ENCODE results near the gene CCDC146. TPM values are rescaled to one million over a fixed set of nuclear protein-coding genes. Genes with fewer than 3 reads are reported as not detected.
"Not testable (repeated sequence)": the region's sequence is repeated elsewhere in the genome, so short reads cannot be mapped to it uniquely, and the experiment has no call there.

The CCDC146 gene, protein sequence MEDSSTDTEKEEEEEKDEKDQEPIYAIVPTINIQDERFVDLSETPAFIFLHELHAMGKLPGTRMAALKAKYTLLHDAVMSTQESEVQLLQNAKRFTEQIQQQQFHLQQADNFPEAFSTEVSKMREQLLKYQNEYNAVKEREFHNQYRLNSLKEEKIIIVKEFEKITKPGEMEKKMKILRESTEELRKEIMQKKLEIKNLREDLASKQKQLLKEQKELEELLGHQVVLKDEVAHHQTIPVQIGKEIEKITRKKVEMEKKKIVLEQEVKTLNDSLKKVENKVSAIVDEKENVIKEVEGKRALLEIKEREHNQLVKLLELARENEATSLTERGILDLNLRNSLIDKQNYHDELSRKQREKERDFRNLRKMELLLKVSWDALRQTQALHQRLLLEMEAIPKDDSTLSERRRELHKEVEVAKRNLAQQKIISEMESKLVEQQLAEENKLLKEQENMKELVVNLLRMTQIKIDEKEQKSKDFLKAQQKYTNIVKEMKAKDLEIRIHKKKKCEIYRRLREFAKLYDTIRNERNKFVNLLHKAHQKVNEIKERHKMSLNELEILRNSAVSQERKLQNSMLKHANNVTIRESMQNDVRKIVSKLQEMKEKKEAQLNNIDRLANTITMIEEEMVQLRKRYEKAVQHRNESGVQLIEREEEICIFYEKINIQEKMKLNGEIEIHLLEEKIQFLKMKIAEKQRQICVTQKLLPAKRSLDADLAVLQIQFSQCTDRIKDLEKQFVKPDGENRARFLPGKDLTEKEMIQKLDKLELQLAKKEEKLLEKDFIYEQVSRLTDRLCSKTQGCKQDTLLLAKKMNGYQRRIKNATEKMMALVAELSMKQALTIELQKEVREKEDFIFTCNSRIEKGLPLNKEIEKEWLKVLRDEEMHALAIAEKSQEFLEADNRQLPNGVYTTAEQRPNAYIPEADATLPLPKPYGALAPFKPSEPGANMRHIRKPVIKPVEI
- polyA plus RNA-seq (2013, experiment 1 of 2; ENCODE audit: insufficient read length) = 2.1 TPM
- polyA plus RNA-seq (2013, experiment 2 of 2; ENCODE audit: insufficient read length) = 2.2 TPM

DNA sequence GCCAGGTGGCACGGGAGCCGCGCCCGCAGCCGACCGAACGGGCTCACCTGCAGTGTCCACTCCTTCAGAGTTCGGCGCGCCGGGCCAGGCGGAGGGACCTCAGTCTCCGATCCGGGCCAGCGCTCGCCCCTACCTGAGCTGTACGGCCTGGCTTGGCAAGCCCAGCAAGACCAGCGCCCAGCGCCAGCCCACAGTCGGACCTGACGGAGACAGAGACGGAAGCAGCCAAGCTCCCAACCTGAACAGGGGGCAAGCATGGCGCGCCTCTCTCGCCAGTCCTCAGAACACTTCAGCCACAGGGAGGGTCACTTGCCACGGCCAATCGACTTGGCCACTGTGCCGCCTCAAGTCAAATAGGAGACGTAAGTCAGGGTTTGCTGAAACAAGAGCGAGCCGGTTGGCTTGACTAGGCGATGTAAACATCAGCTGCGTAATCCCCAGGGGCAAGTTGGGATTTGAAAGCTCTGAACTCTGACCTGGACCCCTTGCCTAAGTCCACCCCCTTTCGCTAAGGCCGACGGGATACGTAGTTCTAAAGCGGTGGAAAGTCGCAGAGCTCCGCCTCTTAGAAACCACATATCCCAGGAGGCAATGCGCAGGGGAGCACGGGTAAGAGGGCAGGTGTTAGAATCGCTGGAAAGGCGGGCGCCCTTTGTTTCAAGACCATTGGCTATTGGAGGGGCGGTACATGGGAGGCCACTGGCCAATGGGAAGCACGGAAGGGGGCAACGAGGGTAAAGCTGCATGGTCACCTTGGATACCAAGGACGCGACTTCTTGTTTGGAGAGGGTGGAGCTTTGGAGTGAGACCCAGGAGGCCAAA lies at the start of gene CCDC146:
TSS of gene CCDC146 (plus strand) at position 756 of the 822 bp plus-strand sequence. CDS start 45,054 bp downstream, outside the sequence.
- DNase-seq = peak; percentile 98

DNA sequence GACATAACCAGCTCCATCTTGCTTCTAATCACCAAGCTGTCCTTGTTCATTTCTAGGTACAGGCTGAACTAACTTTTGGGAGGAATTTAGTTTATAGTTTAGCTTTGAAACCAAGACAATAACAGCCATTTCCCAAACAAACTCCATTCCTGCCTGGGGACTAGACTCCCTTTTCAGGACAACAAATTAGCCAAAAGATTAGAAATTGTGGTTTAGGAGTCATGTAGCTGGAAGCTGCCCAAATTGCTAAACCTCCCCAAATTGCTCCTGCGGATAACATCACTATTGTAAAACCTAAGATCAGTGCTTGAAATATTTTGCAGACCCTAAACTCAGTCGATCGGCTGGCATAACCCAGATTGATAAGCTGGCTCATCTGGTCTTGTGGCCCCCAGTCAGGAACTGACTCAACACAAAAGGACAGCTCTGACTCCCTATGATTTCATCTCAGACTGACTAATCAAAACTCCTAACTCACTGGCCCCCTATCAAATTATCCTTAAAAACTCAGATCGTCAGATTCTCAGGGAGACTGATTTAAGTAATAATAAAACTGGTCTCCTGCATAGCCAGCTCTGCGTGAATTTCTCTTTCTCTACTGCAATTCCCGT lies 47.5 kb upstream of the CCDC146 start:
- DNase-seq = peak; percentile 2

DNA sequence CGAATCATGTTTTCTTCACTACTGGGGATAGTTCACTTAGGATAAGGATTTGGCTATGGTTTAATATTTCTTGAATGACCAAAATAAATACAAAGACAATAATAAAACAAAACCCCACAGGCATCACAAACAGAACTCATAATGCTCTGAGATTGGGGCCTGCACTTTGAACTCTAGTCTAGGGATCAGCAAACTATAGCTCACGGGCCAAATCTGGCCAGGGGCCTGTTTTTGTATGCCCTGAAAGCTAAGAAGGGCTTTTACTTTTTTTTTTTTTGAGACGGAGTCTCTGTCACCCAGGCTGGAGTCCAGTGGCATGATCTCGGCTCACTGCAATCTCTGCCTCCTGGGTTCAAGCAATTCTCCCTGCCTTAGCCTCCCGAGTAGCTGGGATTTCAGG lies 45.4 kb upstream of the CCDC146 start:
- not testable (repeated sequence) for DNase-seq

DNA sequence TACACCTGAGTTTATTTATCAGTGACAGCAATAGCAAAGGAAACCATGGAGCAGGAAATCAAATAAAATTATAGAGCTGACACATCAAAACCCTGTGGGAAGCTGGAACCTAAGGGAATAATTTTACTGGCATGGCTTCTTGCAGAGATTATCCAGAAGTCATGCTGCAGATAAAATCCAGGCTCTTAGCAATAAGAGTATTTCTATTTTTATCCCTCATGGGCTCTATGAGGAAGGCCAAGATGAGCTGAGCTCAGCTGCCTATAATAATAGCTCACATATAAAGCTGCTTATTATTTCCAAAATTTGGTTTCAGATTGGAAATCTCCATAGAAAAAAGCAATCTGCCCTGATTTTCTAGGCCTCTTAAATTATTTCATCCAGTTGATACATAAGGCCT lies 43.3 kb upstream of the CCDC146 start:
- not testable (repeated sequence) for DNase-seq

- DNase-seq = not testable (repeated sequence)
Observed at GRCh38 chr7:77079624-77080023, 42.8 kb upstream of the CCDC146 start.

GRCh38 chr7:77080236-77080635 lies 42.2 kb upstream of the CCDC146 start:
- not testable (repeated sequence) for DNase-seq

GRCh38 chr7:77082192-77082591 lies 40.2 kb upstream of the CCDC146 start:
- DNase-seq = not testable (repeated sequence)

- DNase-seq = not testable (repeated sequence)
Observed at GRCh38 chr7:77092301-77092700, 30.1 kb upstream of the CCDC146 start.

DNA sequence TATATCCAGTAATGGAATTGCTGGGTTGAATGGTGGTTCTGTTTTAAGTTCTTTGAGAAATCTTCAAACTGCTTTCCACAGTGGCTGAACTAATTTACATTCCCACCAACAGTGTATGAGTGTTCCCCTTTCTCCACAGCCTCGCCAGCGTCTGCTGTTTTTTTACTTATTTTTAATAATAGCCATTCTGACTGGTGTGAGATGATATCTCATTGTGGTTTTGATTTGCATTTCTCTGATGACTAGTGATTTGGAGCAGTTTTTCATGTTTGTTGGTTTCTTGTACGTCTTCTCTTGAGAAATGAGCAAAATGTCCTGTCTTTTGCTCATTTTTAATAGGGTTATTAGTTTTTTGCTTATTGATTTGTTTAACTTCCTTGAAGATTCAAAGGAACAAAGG lies 21.9 kb upstream of the CCDC146 start:
- DNase-seq = not testable (repeated sequence)

DNA sequence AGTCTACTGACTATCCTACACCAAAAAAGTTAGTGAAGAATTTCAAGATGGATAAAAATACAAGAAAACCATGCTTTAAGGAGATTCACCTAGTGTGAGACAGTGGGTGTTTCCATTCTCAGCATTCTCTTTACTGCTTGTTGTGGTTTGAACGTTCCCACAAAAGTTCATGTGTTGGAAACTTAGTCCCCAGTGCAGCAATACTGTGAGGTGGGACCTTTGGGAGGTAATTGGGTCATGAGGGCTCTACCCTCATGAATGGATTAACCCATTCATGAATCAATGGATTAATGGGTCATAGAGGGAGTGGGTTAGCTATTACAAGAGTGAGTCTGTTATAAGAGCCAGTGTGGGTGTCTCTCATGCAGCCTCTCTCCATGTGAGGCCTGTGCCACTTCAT lies 21.2 kb upstream of the CCDC146 start:
- not testable (repeated sequence) for DNase-seq

GRCh38 chr7:77102671-77103070 lies 19.7 kb upstream of the CCDC146 start:
- not testable (repeated sequence) for DNase-seq

DNA sequence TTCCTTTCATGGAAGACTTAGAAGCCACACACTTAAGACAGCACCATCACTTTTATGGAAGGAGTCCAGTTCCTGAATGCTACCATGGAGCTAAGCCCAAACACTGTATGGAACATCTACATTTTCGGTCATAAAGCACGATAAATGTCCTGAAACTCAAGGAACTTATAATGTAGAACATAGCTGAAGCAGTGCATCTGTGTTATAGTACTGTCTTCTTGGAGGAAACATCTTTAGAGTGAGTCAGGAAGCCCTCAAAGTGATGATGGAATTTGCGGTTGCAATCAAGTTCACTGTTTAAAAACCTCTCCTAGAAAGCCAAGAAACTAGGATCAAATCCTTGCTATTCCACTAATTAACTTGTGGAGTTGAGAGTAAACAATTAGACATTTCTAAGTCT lies 16.5 kb upstream of the CCDC146 start:
- DNase-seq = peak; percentile 28

- not testable (repeated sequence) for DNase-seq
Observed at GRCh38 chr7:77107659-77108058, 14.8 kb upstream of the CCDC146 start.

- DNase-seq = not testable (repeated sequence)
Observed at GRCh38 chr7:77108362-77108761, 14.1 kb upstream of the CCDC146 start.

DNA sequence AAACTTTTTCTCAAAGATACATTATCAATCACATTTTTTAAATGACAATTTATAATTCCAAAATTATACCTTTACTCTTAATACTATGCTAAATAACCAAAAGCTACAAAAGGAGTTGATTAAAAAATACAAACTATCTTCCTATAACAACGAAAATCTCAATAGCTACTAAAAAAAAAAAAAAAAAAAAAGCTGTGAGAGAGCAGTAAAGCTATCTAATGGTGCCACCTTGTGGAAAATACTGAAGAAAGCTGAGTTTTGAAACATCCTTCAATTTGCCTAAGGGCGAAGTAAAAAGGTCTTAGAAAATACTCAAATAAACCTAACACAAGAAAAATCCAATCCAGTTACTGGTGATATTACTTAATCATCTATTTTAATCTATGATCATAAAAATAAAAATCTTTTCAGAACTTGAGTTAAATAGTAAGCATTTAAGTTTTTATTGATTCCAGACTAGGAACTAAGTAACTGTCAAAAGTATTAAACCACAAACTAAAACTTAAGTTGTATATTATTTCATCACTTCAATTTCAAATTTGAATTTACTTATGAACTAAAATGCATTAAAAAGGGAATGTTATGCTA lies 9.6 kb upstream of the CCDC146 start:
- not testable (repeated sequence) for DNase-seq

GRCh38 chr7:77125486-77125885 lies 3.1 kb downstream of the CCDC146 start:
- DNase-seq = not testable (repeated sequence)

DNA sequence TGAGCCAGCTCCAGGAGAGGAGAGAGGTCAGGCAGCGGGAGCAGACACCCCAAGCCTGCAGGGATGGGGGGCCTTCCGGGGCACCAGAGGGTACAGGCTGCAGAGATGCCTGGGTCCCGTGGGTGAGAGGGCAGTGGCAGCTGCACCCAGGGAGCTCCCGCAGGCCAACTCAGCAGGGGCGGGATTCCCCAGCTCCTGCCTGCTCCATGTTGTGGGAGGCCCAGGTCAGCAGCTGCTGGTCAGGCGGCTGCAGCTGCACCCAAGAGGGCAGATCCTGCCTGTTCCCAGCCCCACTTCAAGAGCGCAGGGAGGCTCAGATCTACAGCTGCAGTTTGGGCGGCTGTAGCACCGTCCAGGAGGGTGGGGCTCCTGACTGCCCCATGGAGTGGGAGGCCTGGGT lies 4.6 kb downstream of the CCDC146 start:
- not testable (repeated sequence) for DNase-seq

- not testable (repeated sequence) for DNase-seq
Observed at GRCh38 chr7:77128582-77129410, 6.4 kb downstream of the CCDC146 start.

DNA sequence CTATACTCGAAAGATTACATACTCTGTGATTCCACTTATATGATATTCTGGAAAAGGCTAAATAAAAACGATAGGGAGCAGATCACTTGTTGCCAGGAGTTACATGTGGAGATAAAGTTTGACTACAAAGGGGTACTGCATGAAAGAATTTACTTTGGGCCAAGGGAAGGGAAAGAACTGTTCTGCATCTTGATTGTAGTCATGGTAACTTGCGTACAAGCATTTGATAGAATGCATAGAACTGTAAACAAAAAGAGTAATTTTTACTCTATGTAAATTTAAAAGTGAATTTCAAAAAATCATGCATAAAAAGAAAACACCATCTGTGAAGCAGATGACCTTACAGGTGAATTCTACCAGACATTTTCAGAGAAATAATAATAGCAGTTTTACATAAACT lies 9.4 kb downstream of the CCDC146 start:
- DNase-seq = not testable (repeated sequence)

DNA sequence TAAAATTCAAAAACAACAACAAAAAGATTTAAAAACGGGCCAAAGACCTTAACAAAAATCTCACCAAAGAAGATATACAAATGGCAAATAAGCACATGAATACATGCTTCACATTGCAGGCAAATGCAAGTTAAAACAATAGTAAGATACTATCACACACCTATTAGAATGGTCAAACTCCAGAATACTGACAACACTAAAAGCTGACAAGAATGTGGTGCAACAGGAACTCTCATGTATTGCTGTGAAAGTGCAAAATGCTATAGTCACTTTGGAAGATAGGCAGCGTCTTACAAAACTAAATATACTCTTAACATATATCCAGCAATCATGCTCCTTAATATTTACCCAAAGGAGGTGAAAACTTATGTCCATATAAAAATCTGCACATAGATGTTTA lies 16.3 kb downstream of the CCDC146 start:
- DNase-seq = not testable (repeated sequence)
